GM06990 (cell line): ENCODE results near the gene WDCP.
A peak's percentile ranks its signal among the peaks of the same experiment; 100 is the strongest.

Experiments
- DNase-seq: peaks from one replicate; pipeline ENCODE4 v3.0.0-alpha.2; 2011; ENCODE audit not compliant: insufficient read length; ENCODE audit errors: extremely low read depth
- H3K27me3 ChIP-seq: replicated peaks from 2 replicates; pipeline ENCODE4 v1.6.0; 2011; ENCODE audit warnings: low read length; ENCODE audit not compliant: control insufficient read depth, insufficient read depth
- H3K36me3 ChIP-seq: 2 replicates; pipeline ENCODE4 v1.5.1; 2011; ENCODE audit warnings: low read length; ENCODE audit not compliant: control insufficient read depth, insufficient read depth
- H3K4me3 ChIP-seq: replicated peaks from 2 replicates; pipeline ENCODE4 v1.5.1; 2011; ENCODE audit warnings: low read depth, mild to moderate bottlenecking, control low read depth, low read length
- CTCF ChIP-seq: IDR thresholded peaks from 2 replicates; pipeline ENCODE4 v1.5.1; 2011; ENCODE audit warnings: low read length, control low read depth, mild to moderate bottlenecking, inconsistent platforms; ENCODE audit not compliant: insufficient read depth, poor library complexity, severe bottlenecking

WDCP gene

GRCh38 chr2:24024996-24025663 lies 22.1 kb downstream of the WDCP start:
- Histone ChIP-seq H3K27me3 (no peaks in the 10 kb centered on the region), H3K4me3 (no peak overlapping the region), H3K36me3 (peaks cover 7% of the 10 kb centered on the region)
- no peak for DNase-seq
- TF ChIP-seq CTCF: no peak

- peak; percentile 4 for TF ChIP-seq CTCF
- no peak for DNase-seq
Measured at GRCh38 chr2:24024018-24024417, 23.2 kb downstream of the WDCP start.

GRCh38 chr2:24022975-24023575 lies 24.1 kb downstream of the WDCP start:
- no peak for TF ChIP-seq CTCF
- H3K36me3 ChIP-seq: peaks cover 7% of the 10 kb centered on the region

More at GRCh38 chr2:24024018-24024417, 23.2 kb downstream of the WDCP start:
- Histone ChIP-seq H3K4me3 (no peak overlapping the region), H3K36me3 (peaks cover 7% of the 10 kb centered on the region), H3K27me3 (no peaks in the 10 kb centered on the region)

GRCh38 chr2:24022324-24022974 lies 24.7 kb downstream of the WDCP start:
- peaks cover 7% of the 10 kb centered on the region for H3K36me3 ChIP-seq
- no peaks in the 10 kb centered on the region for H3K27me3 ChIP-seq
- no peak overlapping the region for H3K4me3 ChIP-seq
- no peak for TF ChIP-seq CTCF
- no peak for DNase-seq

More at GRCh38 chr2:24022975-24023575, 24.1 kb downstream of the WDCP start:
- Histone ChIP-seq H3K4me3 (no peak overlapping the region), H3K27me3 (no peaks in the 10 kb centered on the region)
- no peak for DNase-seq

GRCh38 chr2:24021122-24021998 lies 25.8 kb downstream of the WDCP start:
- Histone ChIP-seq H3K36me3 (peaks cover 7% of the 10 kb centered on the region), H3K27me3 (no peaks in the 10 kb centered on the region), H3K4me3 (no peak overlapping the region)
- DNase-seq: no peak
- TF ChIP-seq CTCF: peak; percentile 41
